GM23338 (cell line): Measurements from ENCODE around the gene C14orf93. TPM values are rescaled to one million over a fixed set of nuclear protein-coding genes. Genes with fewer than 3 reads are reported as not detected.

ENCODE experiments used
- ATAC-seq: fragments of 200-7000 bp; cut with Tn5 transposase; 3 replicates; pipeline ENCODE4 v1.9.1; 2020
- DNase-seq: peaks from one replicate; pipeline ENCODE4 v3.0.0-alpha.2; 2015; ENCODE audit warnings: low spot score
- H2AFZ ChIP-seq: fragments of 200-600 bp; sonication (generic); 2 replicates; pipeline ENCODE4 v1.8.0; 2016; ENCODE audit warnings: antibody characterized with exemption, mild to moderate bottlenecking, moderate library complexity
- H3F3A ChIP-seq: fragments of 200-600 bp; sonication (generic); replicated peaks from 2 replicates; pipeline ENCODE4 v1.8.0; 2017; ENCODE audit warnings: antibody characterized with exemption, mixed run types, low read depth
- H3K27ac ChIP-seq: fragments of 200-600 bp; sonication (generic); 2 replicates; pipeline ENCODE4 v1.6.1; 2016; ENCODE audit warnings: low read depth
- H3K27me3 ChIP-seq: fragments of 200-600 bp; sonication (generic); 2 replicates; pipeline ENCODE4 v1.8.0; 2016; ENCODE audit warnings: mild to moderate bottlenecking, mixed run types, moderate library complexity; ENCODE audit not compliant: insufficient read depth
- H3K36me3 ChIP-seq: fragments of 200-600 bp; sonication (generic); 2 replicates; pipeline ENCODE4 v1.8.0; 2016; ENCODE audit warnings: mild to moderate bottlenecking; ENCODE audit not compliant: insufficient read depth
- H3K4me1 ChIP-seq: fragments of 200-600 bp; sonication (generic); 2 replicates; pipeline ENCODE4 v1.8.0; 2016; ENCODE audit warnings: mild to moderate bottlenecking, moderate library complexity; ENCODE audit not compliant: insufficient read depth
- H3K4me2 ChIP-seq: fragments of 200-600 bp; sonication (generic); 2 replicates; pipeline ENCODE4 v1.7.1; 2017; ENCODE audit warnings: mixed run types
- H3K4me3 ChIP-seq: fragments of 200-600 bp; sonication (generic); 2 replicates; pipeline ENCODE4 v1.6.1; 2016; ENCODE audit warnings: mixed run types
- H3K79me2 ChIP-seq: fragments of 200-600 bp; sonication (generic); replicated peaks from 2 replicates; pipeline ENCODE4 v1.8.0; 2017; ENCODE audit warnings: mild to moderate bottlenecking; ENCODE audit not compliant: insufficient read depth
- H3K9me2 ChIP-seq: fragments of 200-600 bp; sonication (generic); 2 replicates; pipeline ENCODE4 v1.8.0; 2017; ENCODE audit not compliant: insufficient read depth
- H4K20me1 ChIP-seq: fragments of 200-600 bp; sonication (generic); replicated peaks from 2 replicates; pipeline ENCODE4 v1.8.0; 2017; ENCODE audit warnings: mild to moderate bottlenecking; ENCODE audit not compliant: insufficient read depth
- H3K27ac Mint-ChIP-seq: 2 replicates; pipeline ENCODE4 v1.8.0; 2020; ENCODE audit warnings: inconsistent platforms, mild to moderate bottlenecking, moderate library complexity, mixed read lengths
- H3K27me3 Mint-ChIP-seq: 3 replicates; pipeline ENCODE4 v1.8.0; 2022; ENCODE audit warnings: low read depth, mild to moderate bottlenecking, moderate library complexity, mixed read lengths, inconsistent platforms; ENCODE audit not compliant: insufficient read depth, poor library complexity
- H3K36me3 Mint-ChIP-seq: 3 replicates; pipeline ENCODE4 v1.8.0; 2021; ENCODE audit warnings: low read depth, mild to moderate bottlenecking, inconsistent platforms, moderate library complexity, mixed read lengths
- H3K4me1 Mint-ChIP-seq: 3 replicates; pipeline ENCODE4 v1.8.0; 2020; ENCODE audit warnings: mild to moderate bottlenecking, inconsistent platforms, mixed read lengths
- H3K4me3 Mint-ChIP-seq: 3 replicates; pipeline ENCODE4 v1.8.0; 2021; ENCODE audit warnings: moderate library complexity, mild to moderate bottlenecking, inconsistent platforms, mixed read lengths
- H3K9me3 Mint-ChIP-seq: 3 replicates; pipeline ENCODE4 v1.8.0; 2020; ENCODE audit warnings: moderate library complexity, mild to moderate bottlenecking, inconsistent platforms, mixed read lengths
- CREB1 ChIP-seq: fragments of 250-450 bp; sonication (Bioruptor Pico); IDR thresholded peaks from 2 replicates; pipeline ENCODE4 v1.5.0; 2020; ENCODE audit warnings: low read depth, mild to moderate bottlenecking, moderate library complexity
- EZH2 ChIP-seq: fragments of 200-600 bp; sonication (generic); IDR thresholded peaks from one replicate; pipeline ENCODE4 v1.8.0; 2017; ENCODE audit warnings: antibody characterized with exemption, mild to moderate bottlenecking, low read depth; ENCODE audit not compliant: unreplicated experiment
- EZH2phosphoT487 ChIP-seq: fragments of 200-600 bp; sonication (generic); IDR thresholded peaks from one replicate; pipeline ENCODE4 v1.8.1; 2018; ENCODE audit warnings: antibody characterized with exemption; ENCODE audit not compliant: unreplicated experiment
- JUNB ChIP-seq: IDR thresholded peaks from one replicate; pipeline ENCODE4 v1.6.1; 2016; ENCODE audit warnings: antibody characterized with exemption; ENCODE audit not compliant: unreplicated experiment
- POLR2AphosphoS5 ChIP-seq: IDR thresholded peaks from 2 replicates; pipeline ENCODE4 v1.6.1; 2016; ENCODE audit warnings: antibody characterized with exemption, low read depth
- STAT1 ChIP-seq: IDR thresholded peaks from one replicate; pipeline ENCODE4 v1.6.1; 2016; ENCODE audit warnings: antibody characterized with exemption; ENCODE audit not compliant: unreplicated experiment
- ZNF114 ChIP-seq: fragments of 250-450 bp; sonication (Bioruptor Pico); IDR thresholded peaks from 2 replicates; pipeline ENCODE4 v1.5.0; 2020; ENCODE audit warnings: mild to moderate bottlenecking, moderate library complexity
- polyA plus RNA-seq: library from polyadenylated mRNA; unstranded; fragments of >200 nt; fragmentation: Nextera tagmentation; extraction: Ambion mirVana; gene quantifications from 2 replicates; pipeline ENCODE4 v1.2.1, GENCODE V29; 2016
- total RNA-seq: library from RNA; depleted of rRNA; stranded (reverse); fragments of >200 nt; shearing (Covaris generic); gene quantifications from 2 replicates; pipeline ENCODE4 v1.2.3, GENCODE V29; 2014
- TF ChIP-seq, protein P1 (sequence below): IDR thresholded peaks from one replicate; pipeline ENCODE4 v1.6.1; 2018; ENCODE audit warnings: antibody characterized with exemption; ENCODE audit not compliant: unreplicated experiment
- TF ChIP-seq, protein P2 (sequence below), 2 experiments: fragments of 200-600 bp in 1 of 2; sonication (generic) in 1 of 2; conservative IDR thresholded peaks; 2 replicates each; pipeline versions ENCODE4 v1.5.1 to v1.6.1; 2016 to 2017; ENCODE audit warnings: antibody characterized with exemption in 2 of 2, low read depth in 2 of 2, mild to moderate bottlenecking in 2 of 2, moderate library complexity in 1 of 2
- TF ChIP-seq, protein P3 (sequence below): IDR thresholded peaks from 2 replicates; pipeline ENCODE4 v1.6.1; 2016; ENCODE audit warnings: antibody characterized with exemption

Gene C14orf93
- total and polyA plus RNA-seq, 2 experiments from 2014 or later: 3.5 to 11.7 TPM

DNA sequence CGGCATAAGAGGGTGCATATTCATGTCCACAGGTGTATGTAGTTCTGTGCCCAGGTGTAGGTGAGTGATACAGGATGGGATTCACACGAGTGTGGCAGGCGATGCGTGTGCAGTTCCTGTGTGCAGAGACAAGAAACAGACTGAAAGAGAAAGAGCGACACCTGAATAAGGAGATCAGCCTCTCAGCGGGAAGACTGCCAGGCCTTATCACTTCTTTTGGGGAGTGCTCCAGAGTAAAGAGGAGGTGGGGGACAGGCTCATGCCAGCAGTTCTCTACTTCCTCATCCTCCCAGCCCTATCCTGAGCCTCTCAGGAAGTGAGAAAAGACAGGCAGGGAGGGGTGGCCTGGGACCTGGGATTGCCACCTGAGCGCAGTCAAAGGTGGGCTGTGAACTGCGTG is 34.9 kb upstream of the C14orf93 start:
- Histone ChIP-seq H3K27me3 (no peaks in the 10 kb centered on the region), H4K20me1 (no peaks in the 10 kb centered on the region), H3K79me2 (no peaks in the 10 kb centered on the region), H3K27ac (no peak overlapping the region), H3K36me3 (no peaks in the 10 kb centered on the region), H3F3A (no peaks in the 10 kb centered on the region), H3K4me3 (no peak overlapping the region), H3K4me2 (no peak overlapping the region), H3K4me1 (no peaks in the 10 kb centered on the region), H3K9me2 (no peaks in the 10 kb centered on the region), H2AFZ (no peak overlapping the region)
- no peak overlapping the region for H3K4me3 Mint-ChIP-seq
- 0 out of 2 replicates have a peak overlapping the region, but pooled peaks have one; percentile 44 for H3K27ac Mint-ChIP-seq
- H3K27me3 Mint-ChIP-seq: peaks cover 17% of the 10 kb centered on the region
- TF ChIP-seq JUNB (no peak), STAT1 (no peak), CREB1 (CRISPR knock-in tag) (no peak), ZNF114 (CRISPR knock-in tag) (no peak), EZH2phosphoT487 (no peak)
- TF ChIP-seq, protein P1, sequence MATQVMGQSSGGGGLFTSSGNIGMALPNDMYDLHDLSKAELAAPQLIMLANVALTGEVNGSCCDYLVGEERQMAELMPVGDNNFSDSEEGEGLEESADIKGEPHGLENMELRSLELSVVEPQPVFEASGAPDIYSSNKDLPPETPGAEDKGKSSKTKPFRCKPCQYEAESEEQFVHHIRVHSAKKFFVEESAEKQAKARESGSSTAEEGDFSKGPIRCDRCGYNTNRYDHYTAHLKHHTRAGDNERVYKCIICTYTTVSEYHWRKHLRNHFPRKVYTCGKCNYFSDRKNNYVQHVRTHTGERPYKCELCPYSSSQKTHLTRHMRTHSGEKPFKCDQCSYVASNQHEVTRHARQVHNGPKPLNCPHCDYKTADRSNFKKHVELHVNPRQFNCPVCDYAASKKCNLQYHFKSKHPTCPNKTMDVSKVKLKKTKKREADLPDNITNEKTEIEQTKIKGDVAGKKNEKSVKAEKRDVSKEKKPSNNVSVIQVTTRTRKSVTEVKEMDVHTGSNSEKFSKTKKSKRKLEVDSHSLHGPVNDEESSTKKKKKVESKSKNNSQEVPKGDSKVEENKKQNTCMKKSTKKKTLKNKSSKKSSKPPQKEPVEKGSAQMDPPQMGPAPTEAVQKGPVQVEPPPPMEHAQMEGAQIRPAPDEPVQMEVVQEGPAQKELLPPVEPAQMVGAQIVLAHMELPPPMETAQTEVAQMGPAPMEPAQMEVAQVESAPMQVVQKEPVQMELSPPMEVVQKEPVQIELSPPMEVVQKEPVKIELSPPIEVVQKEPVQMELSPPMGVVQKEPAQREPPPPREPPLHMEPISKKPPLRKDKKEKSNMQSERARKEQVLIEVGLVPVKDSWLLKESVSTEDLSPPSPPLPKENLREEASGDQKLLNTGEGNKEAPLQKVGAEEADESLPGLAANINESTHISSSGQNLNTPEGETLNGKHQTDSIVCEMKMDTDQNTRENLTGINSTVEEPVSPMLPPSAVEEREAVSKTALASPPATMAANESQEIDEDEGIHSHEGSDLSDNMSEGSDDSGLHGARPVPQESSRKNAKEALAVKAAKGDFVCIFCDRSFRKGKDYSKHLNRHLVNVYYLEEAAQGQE: no peak
- TF ChIP-seq, protein P2, sequence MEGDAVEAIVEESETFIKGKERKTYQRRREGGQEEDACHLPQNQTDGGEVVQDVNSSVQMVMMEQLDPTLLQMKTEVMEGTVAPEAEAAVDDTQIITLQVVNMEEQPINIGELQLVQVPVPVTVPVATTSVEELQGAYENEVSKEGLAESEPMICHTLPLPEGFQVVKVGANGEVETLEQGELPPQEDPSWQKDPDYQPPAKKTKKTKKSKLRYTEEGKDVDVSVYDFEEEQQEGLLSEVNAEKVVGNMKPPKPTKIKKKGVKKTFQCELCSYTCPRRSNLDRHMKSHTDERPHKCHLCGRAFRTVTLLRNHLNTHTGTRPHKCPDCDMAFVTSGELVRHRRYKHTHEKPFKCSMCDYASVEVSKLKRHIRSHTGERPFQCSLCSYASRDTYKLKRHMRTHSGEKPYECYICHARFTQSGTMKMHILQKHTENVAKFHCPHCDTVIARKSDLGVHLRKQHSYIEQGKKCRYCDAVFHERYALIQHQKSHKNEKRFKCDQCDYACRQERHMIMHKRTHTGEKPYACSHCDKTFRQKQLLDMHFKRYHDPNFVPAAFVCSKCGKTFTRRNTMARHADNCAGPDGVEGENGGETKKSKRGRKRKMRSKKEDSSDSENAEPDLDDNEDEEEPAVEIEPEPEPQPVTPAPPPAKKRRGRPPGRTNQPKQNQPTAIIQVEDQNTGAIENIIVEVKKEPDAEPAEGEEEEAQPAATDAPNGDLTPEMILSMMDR (conservative IDR thresholded peaks at IDR 0.05; ENCODE audit: low read depth in 2 of 2): no peak
- H3K4me1 Mint-ChIP-seq: peaks cover 20% of the 10 kb centered on the region
- no peak for ATAC-seq
- no peaks in the 10 kb centered on the region; the same call in 2 of the 3 replicates for H3K9me3 Mint-ChIP-seq
- DNase-seq: no peak
- peaks cover 15% of the 10 kb centered on the region for H3K36me3 Mint-ChIP-seq

DNA sequence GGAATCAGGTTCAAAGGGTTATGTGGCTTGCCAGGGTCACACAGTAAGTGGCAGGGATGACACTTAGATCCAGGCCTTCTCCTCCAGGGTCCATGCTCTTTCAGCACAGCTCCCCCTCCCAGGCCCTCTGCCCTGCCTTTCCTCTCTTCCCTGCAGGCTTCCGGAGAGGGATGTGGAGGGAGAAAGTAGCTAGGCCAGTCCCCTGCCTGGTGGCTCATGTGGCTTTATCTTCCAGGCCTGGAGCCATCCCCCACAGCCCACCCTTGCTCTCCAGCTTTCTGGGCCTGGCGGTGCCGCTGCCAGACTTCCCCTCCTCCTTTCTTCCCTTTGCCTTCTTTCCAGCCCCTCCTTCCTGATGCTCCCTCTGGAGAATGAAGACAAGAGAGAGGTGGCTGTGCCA is 33.8 kb upstream of the C14orf93 start:
- H3K27me3 ChIP-seq: no peaks in the 10 kb centered on the region
- H3K4me1 ChIP-seq: no peaks in the 10 kb centered on the region
- Mint-ChIP-seq H3K27me3 (peaks cover 17% of the 10 kb centered on the region), H3K4me1 (peaks cover 20% of the 10 kb centered on the region), H3K27ac (no peak overlapping the region), H3K4me3 (no peak overlapping the region), H3K36me3 (peaks cover 9% of the 10 kb centered on the region), H3K9me3 (no peaks in the 10 kb centered on the region; the same call in 2 of the 3 replicates)
- no peak overlapping the region for H3K4me2 ChIP-seq
- DNase-seq: no peak
- H3K79me2 ChIP-seq: no peaks in the 10 kb centered on the region
- H3K9me2 ChIP-seq: no peaks in the 10 kb centered on the region
- no peak overlapping the region for H2AFZ ChIP-seq
- no peaks in the 10 kb centered on the region for H3K36me3 ChIP-seq
- ATAC-seq: no peak
- H4K20me1 ChIP-seq: no peaks in the 10 kb centered on the region
- no peak overlapping the region for H3K27ac ChIP-seq
- H3F3A ChIP-seq: no peaks in the 10 kb centered on the region
- H3K4me3 ChIP-seq: no peak overlapping the region
- TF ChIP-seq, protein P3, sequence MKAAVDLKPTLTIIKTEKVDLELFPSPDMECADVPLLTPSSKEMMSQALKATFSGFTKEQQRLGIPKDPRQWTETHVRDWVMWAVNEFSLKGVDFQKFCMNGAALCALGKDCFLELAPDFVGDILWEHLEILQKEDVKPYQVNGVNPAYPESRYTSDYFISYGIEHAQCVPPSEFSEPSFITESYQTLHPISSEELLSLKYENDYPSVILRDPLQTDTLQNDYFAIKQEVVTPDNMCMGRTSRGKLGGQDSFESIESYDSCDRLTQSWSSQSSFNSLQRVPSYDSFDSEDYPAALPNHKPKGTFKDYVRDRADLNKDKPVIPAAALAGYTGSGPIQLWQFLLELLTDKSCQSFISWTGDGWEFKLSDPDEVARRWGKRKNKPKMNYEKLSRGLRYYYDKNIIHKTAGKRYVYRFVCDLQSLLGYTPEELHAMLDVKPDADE: no peak
- TF ChIP-seq EZH2 (no peak), ZNF114 (CRISPR knock-in tag) (no peak), EZH2phosphoT487 (no peak), POLR2AphosphoS5 (no peak)
- TF ChIP-seq, protein P1: no peak
